ENCODE results near the gene BRD3. TPM values are rescaled to one million over a fixed set of nuclear protein-coding genes. Genes with fewer than 3 reads are reported as not detected.

The BRD3 gene
- total RNA-seq, 6 donors from 2014 or later = 20.2 to 87.7 (median 44.3) TPM

GRCh38 chr9:133994353-133995011, 73.3 kb downstream of the BRD3 start:
- DNase-seq (peak; percentile 81 to 91), ATAC-seq (ENCODE audit: low FRiP score in 2 of 2) (peak; percentile 73 to 85)
- TF ChIP-seq POLR2AphosphoS5 (IDR thresholded peaks at IDR 0.05) (no peak), POLR2A (IDR thresholded peaks at IDR 0.05) (peak in 1 of 4 donors; percentile 31), CTCF (IDR thresholded peaks at IDR 0.05) (peak; percentile 93 to 99 (median 98)), EP300 (IDR thresholded peaks at IDR 0.05) (no peak)
- 6 to 10% methylated on average over 6 to 11 of the region's 11 CpGs for WGBS, 2 donors
- Histone ChIP-seq H3K27ac (no peak overlapping the region), H3K4me1 (peaks cover 24 to 43% (median 32%) of the 10 kb centered on the region in 4 donors), H3K27me3 (no peaks in the 10 kb centered on the region), H3K4me3 (no peak overlapping the region), H3K9me3 (no peaks in the 10 kb centered on the region), H3K36me3 (no peaks in the 10 kb centered on the region)

GRCh38 chr9:133993635-133994253, 74.1 kb downstream of the BRD3 start:
- Histone ChIP-seq H3K4me3 (peak overlapping the region; percentile 62 to 96 (median 86)), H3K27ac (peak overlapping the region; percentile 91 to 95 (median 93)), H3K36me3 (no peaks in the 10 kb centered on the region), H3K27me3 (no peaks in the 10 kb centered on the region), H3K4me1 (peaks cover 24 to 43% (median 32%) of the 10 kb centered on the region in 4 donors), H3K9me3 (no peaks in the 10 kb centered on the region)
- ATAC-seq (ENCODE audit: low FRiP score in 2 of 2) (peak in 1 of 2 donors; percentile 15), DNase-seq (peak in 1 of 2 donors; percentile 83)
- WGBS, 2 donors = 68 to 86% methylated on average over 7 to 15 of the region's 16 CpGs
- TF ChIP-seq CTCF (IDR thresholded peaks at IDR 0.05) (no peak), POLR2A (IDR thresholded peaks at IDR 0.05) (no peak), EP300 (IDR thresholded peaks at IDR 0.05) (no peak), POLR2AphosphoS5 (IDR thresholded peaks at IDR 0.05) (no peak)

GRCh38 chr9:133992780-133993634, 74.8 kb downstream of the BRD3 start:
- Histone ChIP-seq H3K27ac (peak overlapping the region; percentile 91 to 95 (median 93)), H3K9me3 (no peaks in the 10 kb centered on the region), H3K4me1 (peaks cover 24 to 43% (median 32%) of the 10 kb centered on the region in 4 donors), H3K4me3 (peak overlapping the region; percentile 62 to 96 (median 86)), H3K27me3 (no peaks in the 10 kb centered on the region), H3K36me3 (no peaks in the 10 kb centered on the region)
- ATAC-seq (ENCODE audit: low FRiP score in 2 of 2) (peak; percentile 88 to 91), DNase-seq (peak; percentile 84 to 96)
- TF ChIP-seq CTCF (IDR thresholded peaks at IDR 0.05) (peak in 5 of 6 experiments; percentile 13 to 55 (median 44)), POLR2A (IDR thresholded peaks at IDR 0.05) (peak in 3 of 4 donors; percentile 33 to 71 (median 34)), POLR2AphosphoS5 (IDR thresholded peaks at IDR 0.05) (peak; percentile 60 to 74), EP300 (IDR thresholded peaks at IDR 0.05) (no peak)
- 0% methylated on average over 14 of the region's 74 CpGs; no CpG with 5 or more reads in 1 of the 2 donors for WGBS, 2 donors

- DNase-seq (peak; percentile 73 to 94), ATAC-seq (ENCODE audit: low FRiP score in 2 of 2) (peak in 1 of 2 donors; percentile 50)
- H3K4me1 ChIP-seq = peaks cover 24 to 43% (median 32%) of the 10 kb centered on the region in 4 donors
- 0% methylated on average over 1 to 14 of the region's 124 CpGs for WGBS, 2 donors
- H3K27me3 ChIP-seq = no peaks in the 10 kb centered on the region
- H3K9me3 ChIP-seq = no peaks in the 10 kb centered on the region
- peak within 1 kb of the TSS; percentile 70 to 96 (median 86) for H3K4me3 ChIP-seq
- H3K27ac ChIP-seq = peak within 1 kb of the TSS; percentile 91 to 95 (median 93)
- no peaks in the 10 kb centered on the region for H3K36me3 ChIP-seq
- TF ChIP-seq CTCF (IDR thresholded peaks at IDR 0.05) (peak in 1 of 6 experiments; percentile 12), POLR2A (IDR thresholded peaks at IDR 0.05) (peak in 1 of 4 donors; percentile 56), EP300 (IDR thresholded peaks at IDR 0.05) (no peak), POLR2AphosphoS5 (IDR thresholded peaks at IDR 0.05) (peak in 1 of 2 donors; percentile 22)
Observed at GRCh38 chr9:133991964-133992779, 75.7 kb downstream of the BRD3 start, which contains the start of gene VAV2. Gene VAV2, minus strand, starts transcription at chr9:133992324. Its CDS starts 46 bp downstream, at chr9:133992278.
